Mesothelial cell of epicardium (in vitro differentiated cells): ENCODE results near the gene JAM3. TPM values are rescaled to one million over a fixed set of nuclear protein-coding genes. Genes with fewer than 3 reads are reported as not detected.
A peak's percentile ranks its signal among the peaks of the same experiment; 100 is the strongest.

ENCODE experiments used
- DNase-seq, 2 experiments: peaks; one replicate each; pipeline ENCODE4 v3.0.0; 2021; ENCODE audit warnings: low spot score in 2 of 2; ENCODE audit not compliant: unreplicated experiment in 2 of 2
- H3K27ac Mint-ChIP-seq: 2 replicates; pipeline ENCODE4 v1.8.0; 2021; ENCODE audit warnings: mixed read lengths
- H3K27me3 Mint-ChIP-seq: 2 replicates; pipeline ENCODE4 v1.8.0; 2021; ENCODE audit warnings: low read depth, mixed read lengths
- H3K36me3 Mint-ChIP-seq: 2 replicates; pipeline ENCODE4 v1.8.0; 2021; ENCODE audit warnings: mixed read lengths
- H3K4me1 Mint-ChIP-seq: 2 replicates; pipeline ENCODE4 v1.8.0; 2021; ENCODE audit warnings: mixed read lengths
- H3K4me3 Mint-ChIP-seq: 2 replicates; pipeline ENCODE4 v1.8.0; 2021; ENCODE audit warnings: mild to moderate bottlenecking, moderate library complexity, mixed read lengths
- H3K9me3 Mint-ChIP-seq: 2 replicates; pipeline ENCODE4 v1.8.0; 2021; ENCODE audit warnings: mixed read lengths
- CTCF ChIP-seq: fragments of 200-600 bp; sonication (generic); IDR thresholded peaks from one replicate; pipeline ENCODE4 v1.5.0; 2021; ENCODE audit warnings: antibody characterized with exemption; ENCODE audit not compliant: unreplicated experiment
- total RNA-seq: library from RNA; stranded (reverse); gene quantifications from 3 replicates; pipeline ENCODE4 v1.2.1, GENCODE V29; 2021

The JAM3 gene
- total RNA-seq, 1 donor from 2014 or later = 36.2 TPM

GRCh38 chr11:134116210-134116609, 47.3 kb downstream of the JAM3 start:
- Mint-ChIP-seq H3K36me3 (peaks cover 10% of the 10 kb centered on the region), H3K27me3 (no peaks in the 10 kb centered on the region), H3K4me3 (no peak overlapping the region), H3K9me3 (no peaks in the 10 kb centered on the region), H3K4me1 (peaks cover 11% of the 10 kb centered on the region), H3K27ac (no peak overlapping the region)
- no peak for TF ChIP-seq CTCF
- no peak for DNase-seq

GRCh38 chr11:134118006-134118405, 49.1 kb downstream of the JAM3 start:
- H3K4me3 Mint-ChIP-seq = no peak overlapping the region
- H3K27ac Mint-ChIP-seq = no peak overlapping the region
- no peaks in the 10 kb centered on the region for H3K9me3 Mint-ChIP-seq
- no peak for DNase-seq
- peaks cover 13% of the 10 kb centered on the region for H3K4me1 Mint-ChIP-seq
- no peaks in the 10 kb centered on the region for H3K27me3 Mint-ChIP-seq
- H3K36me3 Mint-ChIP-seq = no peaks in the 10 kb centered on the region
- TF ChIP-seq CTCF = no peak

GRCh38 chr11:134119094-134119493, 50.2 kb downstream of the JAM3 start:
- Mint-ChIP-seq H3K4me3 (no peak overlapping the region), H3K27me3 (peaks cover 10% of the 10 kb centered on the region), H3K27ac (no peak overlapping the region), H3K36me3 (peaks cover 3% of the 10 kb centered on the region), H3K4me1 (peaks cover 13% of the 10 kb centered on the region), H3K9me3 (no peaks in the 10 kb centered on the region)
- no peak for DNase-seq
- no peak for TF ChIP-seq CTCF

- Mint-ChIP-seq H3K4me1 (peaks cover 17% of the 10 kb centered on the region), H3K36me3 (peaks cover 3% of the 10 kb centered on the region), H3K27me3 (peaks cover 22% of the 10 kb centered on the region), H3K27ac (peak overlapping the region; percentile 7), H3K9me3 (no peaks in the 10 kb centered on the region), H3K4me3 (no peak overlapping the region)
- TF ChIP-seq CTCF = no peak
- DNase-seq = no peak
These were observed 51.4 kb downstream of the JAM3 start for GRCh38 chr11:134120143-134120850.

- Mint-ChIP-seq H3K27me3 (peaks cover 30% of the 10 kb centered on the region), H3K27ac (peak overlapping the region; percentile 70), H3K36me3 (peaks cover 3% of the 10 kb centered on the region), H3K9me3 (no peaks in the 10 kb centered on the region), H3K4me1 (peaks cover 17% of the 10 kb centered on the region), H3K4me3 (no peak overlapping the region)
- DNase-seq = no peak
- TF ChIP-seq CTCF = no peak
These were observed 52.2 kb downstream of the JAM3 start for GRCh38 chr11:134120921-134121526.
